ENCODE data around the gene ADRA2C.

GRCh38 chr4:3781193-3781886, 15.2 kb downstream of the ADRA2C start:
- no peak for TF ChIP-seq CTCF (IDR thresholded peaks at IDR 0.05; ENCODE audit: low read depth, low read length)
- TF ChIP-seq EZH2phosphoT487 (IDR thresholded peaks at IDR 0.05; ENCODE audit: low read depth) = no peak
